Stimulated activated naive CD8-positive, alpha-beta T cell treated with anti-CD3 and anti-CD28 coated beads, Interleukin-15, Interleukin-2, amounts not matched to agents 100 ng/mL and 50 ng/mL, for 24 hours (primary cell): ENCODE data around the gene CMKLR1.

Experiments used
- H3K27ac Mint-ChIP-seq: one replicate; pipeline ENCODE4 v1.8.0; 2021; ENCODE audit warnings: mild to moderate bottlenecking, mixed read lengths
- H3K27me3 Mint-ChIP-seq: one replicate; pipeline ENCODE4 v1.8.0; 2021; ENCODE audit warnings: mixed read lengths
- H3K36me3 Mint-ChIP-seq: one replicate; pipeline ENCODE4 v1.8.0; 2021; ENCODE audit warnings: low read depth, mixed read lengths
- H3K4me1 Mint-ChIP-seq: one replicate; pipeline ENCODE4 v1.8.0; 2021; ENCODE audit warnings: low read depth, mixed read lengths
- H3K4me3 Mint-ChIP-seq: one replicate; pipeline ENCODE4 v1.8.0; 2021; ENCODE audit warnings: mild to moderate bottlenecking, mixed read lengths
- H3K9me3 Mint-ChIP-seq: one replicate; pipeline ENCODE4 v1.8.0; 2021; ENCODE audit warnings: mixed read lengths

The CMKLR1 gene

GRCh38 chr12:108289350-108290161 is 49.6 kb downstream of the CMKLR1 start:
- Mint-ChIP-seq H3K27me3 (peaks cover 5% of the 10 kb centered on the region), H3K36me3 (no peaks in the 10 kb centered on the region), H3K27ac (no peak overlapping the region), H3K4me3 (no peak overlapping the region), H3K9me3 (no peaks in the 10 kb centered on the region), H3K4me1 (no peaks in the 10 kb centered on the region)

GRCh38 chr12:108287227-108287626 is 51.9 kb downstream of the CMKLR1 start:
- Mint-ChIP-seq H3K9me3 (no peaks in the 10 kb centered on the region), H3K4me3 (no peak overlapping the region), H3K27me3 (peaks cover 5% of the 10 kb centered on the region), H3K4me1 (peaks cover 5% of the 10 kb centered on the region), H3K27ac (no peak overlapping the region), H3K36me3 (no peaks in the 10 kb centered on the region)

GRCh38 chr12:108285016-108285415 is 54.1 kb downstream of the CMKLR1 start:
- Mint-ChIP-seq H3K4me3 (no peak overlapping the region), H3K27ac (no peak overlapping the region), H3K4me1 (peaks cover 5% of the 10 kb centered on the region), H3K36me3 (no peaks in the 10 kb centered on the region), H3K27me3 (peaks cover 5% of the 10 kb centered on the region), H3K9me3 (no peaks in the 10 kb centered on the region)

GRCh38 chr12:108284163-108284562 is 54.9 kb downstream of the CMKLR1 start:
- Mint-ChIP-seq H3K4me3 (no peak overlapping the region), H3K36me3 (no peaks in the 10 kb centered on the region), H3K4me1 (peaks cover 5% of the 10 kb centered on the region), H3K27me3 (peaks cover 11% of the 10 kb centered on the region), H3K9me3 (no peaks in the 10 kb centered on the region), H3K27ac (no peak overlapping the region)

GRCh38 chr12:108282676-108283075 is 56.4 kb downstream of the CMKLR1 start:
- peaks cover 5% of the 10 kb centered on the region for H3K4me1 Mint-ChIP-seq
- peaks cover 10% of the 10 kb centered on the region for H3K27me3 Mint-ChIP-seq
- no peaks in the 10 kb centered on the region for H3K9me3 Mint-ChIP-seq
- no peak overlapping the region for H3K27ac Mint-ChIP-seq
- no peaks in the 10 kb centered on the region for H3K36me3 Mint-ChIP-seq
- H3K4me3 Mint-ChIP-seq, result no peak overlapping the region

- H3K36me3 Mint-ChIP-seq, result no peaks in the 10 kb centered on the region
- no peaks in the 10 kb centered on the region for H3K9me3 Mint-ChIP-seq
- H3K4me1 Mint-ChIP-seq, result peaks cover 5% of the 10 kb centered on the region
- H3K27me3 Mint-ChIP-seq, result peaks cover 10% of the 10 kb centered on the region
- H3K27ac Mint-ChIP-seq, result no peak overlapping the region
- no peak overlapping the region for H3K4me3 Mint-ChIP-seq
Measured at GRCh38 chr12:108282160-108282559, 57.0 kb downstream of the CMKLR1 start.

- Mint-ChIP-seq H3K36me3 (no peaks in the 10 kb centered on the region), H3K27me3 (peaks cover 10% of the 10 kb centered on the region), H3K4me3 (no peak overlapping the region), H3K9me3 (no peaks in the 10 kb centered on the region), H3K4me1 (peaks cover 3% of the 10 kb centered on the region), H3K27ac (no peak overlapping the region)
Measured at GRCh38 chr12:108277613-108278012, 61.5 kb downstream of the CMKLR1 start.

GRCh38 chr12:108273217-108273616 is 65.9 kb downstream of the CMKLR1 start:
- no peak overlapping the region for H3K27ac Mint-ChIP-seq
- H3K9me3 Mint-ChIP-seq, result no peaks in the 10 kb centered on the region
- H3K27me3 Mint-ChIP-seq, result peaks cover 3% of the 10 kb centered on the region
- H3K4me3 Mint-ChIP-seq, result no peak overlapping the region
- H3K4me1 Mint-ChIP-seq, result no peaks in the 10 kb centered on the region
- no peaks in the 10 kb centered on the region for H3K36me3 Mint-ChIP-seq

- Mint-ChIP-seq H3K27ac (no peak overlapping the region), H3K9me3 (no peaks in the 10 kb centered on the region), H3K4me1 (no peaks in the 10 kb centered on the region), H3K36me3 (no peaks in the 10 kb centered on the region), H3K4me3 (no peak overlapping the region), H3K27me3 (no peaks in the 10 kb centered on the region)
Measured at GRCh38 chr12:108271951-108272872, 66.9 kb downstream of the CMKLR1 start.

GRCh38 chr12:108270849-108271143 is 68.3 kb downstream of the CMKLR1 start:
- Mint-ChIP-seq H3K27me3 (peaks cover 6% of the 10 kb centered on the region), H3K36me3 (no peaks in the 10 kb centered on the region), H3K9me3 (no peaks in the 10 kb centered on the region), H3K27ac (no peak overlapping the region), H3K4me1 (no peaks in the 10 kb centered on the region), H3K4me3 (no peak overlapping the region)

- Mint-ChIP-seq H3K9me3 (no peaks in the 10 kb centered on the region), H3K4me1 (no peaks in the 10 kb centered on the region), H3K27ac (no peak overlapping the region), H3K36me3 (no peaks in the 10 kb centered on the region), H3K4me3 (no peak overlapping the region), H3K27me3 (peaks cover 6% of the 10 kb centered on the region)
Measured at GRCh38 chr12:108270035-108270848, 68.9 kb downstream of the CMKLR1 start.

- Mint-ChIP-seq H3K4me1 (no peaks in the 10 kb centered on the region), H3K9me3 (no peaks in the 10 kb centered on the region), H3K27ac (no peak overlapping the region), H3K36me3 (no peaks in the 10 kb centered on the region), H3K27me3 (peaks cover 6% of the 10 kb centered on the region), H3K4me3 (no peak overlapping the region)
Measured at GRCh38 chr12:108269224-108269623, 69.9 kb downstream of the CMKLR1 start.

GRCh38 chr12:108268397-108268796 is 70.7 kb downstream of the CMKLR1 start:
- no peaks in the 10 kb centered on the region for H3K9me3 Mint-ChIP-seq
- no peak overlapping the region for H3K4me3 Mint-ChIP-seq
- H3K36me3 Mint-ChIP-seq, result no peaks in the 10 kb centered on the region
- H3K27ac Mint-ChIP-seq, result no peak overlapping the region
- H3K4me1 Mint-ChIP-seq, result no peaks in the 10 kb centered on the region
- peaks cover 6% of the 10 kb centered on the region for H3K27me3 Mint-ChIP-seq

- H3K4me3 Mint-ChIP-seq, result no peak overlapping the region
- no peaks in the 10 kb centered on the region for H3K36me3 Mint-ChIP-seq
Measured at GRCh38 chr12:108267450-108267849, 71.7 kb downstream of the CMKLR1 start.

GRCh38 chr12:108266131-108266530 is 73.0 kb downstream of the CMKLR1 start:
- no peaks in the 10 kb centered on the region for H3K4me1 Mint-ChIP-seq
- peaks cover 12% of the 10 kb centered on the region for H3K9me3 Mint-ChIP-seq
- H3K36me3 Mint-ChIP-seq, result no peaks in the 10 kb centered on the region
- no peak overlapping the region for H3K27ac Mint-ChIP-seq
- H3K27me3 Mint-ChIP-seq, result peaks cover 6% of the 10 kb centered on the region
- H3K4me3 Mint-ChIP-seq, result no peak overlapping the region

More at GRCh38 chr12:108267450-108267849, 71.7 kb downstream of the CMKLR1 start:
- Mint-ChIP-seq H3K9me3 (peaks cover 3% of the 10 kb centered on the region), H3K27ac (no peak overlapping the region), H3K4me1 (no peaks in the 10 kb centered on the region), H3K27me3 (peaks cover 6% of the 10 kb centered on the region)
